Mesothelial cell of epicardium (in vitro differentiated cells): ENCODE results near the gene POLA1. TPM values are rescaled to one million over a fixed set of nuclear protein-coding genes. Genes with fewer than 3 reads are reported as not detected.

Experiments used
- DNase-seq, 2 experiments: peaks; one replicate each; pipeline ENCODE4 v3.0.0; 2021; ENCODE audit warnings: low spot score in 2 of 2; ENCODE audit not compliant: unreplicated experiment in 2 of 2
- H3K27ac Mint-ChIP-seq: 2 replicates; pipeline ENCODE4 v1.8.0; 2021; ENCODE audit warnings: mixed read lengths
- H3K27me3 Mint-ChIP-seq: 2 replicates; pipeline ENCODE4 v1.8.0; 2021; ENCODE audit warnings: low read depth, mixed read lengths
- H3K36me3 Mint-ChIP-seq: 2 replicates; pipeline ENCODE4 v1.8.0; 2021; ENCODE audit warnings: mixed read lengths
- H3K4me1 Mint-ChIP-seq: 2 replicates; pipeline ENCODE4 v1.8.0; 2021; ENCODE audit warnings: mixed read lengths
- H3K4me3 Mint-ChIP-seq: 2 replicates; pipeline ENCODE4 v1.8.0; 2021; ENCODE audit warnings: mild to moderate bottlenecking, moderate library complexity, mixed read lengths
- H3K9me3 Mint-ChIP-seq: 2 replicates; pipeline ENCODE4 v1.8.0; 2021; ENCODE audit warnings: mixed read lengths
- total RNA-seq: library from RNA; stranded (reverse); gene quantifications from 3 replicates; pipeline ENCODE4 v1.2.1, GENCODE V29; 2021
- TF ChIP-seq, protein P1 (sequence below): fragments of 200-600 bp; sonication (generic); IDR thresholded peaks from one replicate; pipeline ENCODE4 v1.5.0; 2021; ENCODE audit warnings: antibody characterized with exemption; ENCODE audit not compliant: unreplicated experiment

POLA1 gene
- total RNA-seq, 1 donor from 2014 or later = 30.4 TPM

DNA sequence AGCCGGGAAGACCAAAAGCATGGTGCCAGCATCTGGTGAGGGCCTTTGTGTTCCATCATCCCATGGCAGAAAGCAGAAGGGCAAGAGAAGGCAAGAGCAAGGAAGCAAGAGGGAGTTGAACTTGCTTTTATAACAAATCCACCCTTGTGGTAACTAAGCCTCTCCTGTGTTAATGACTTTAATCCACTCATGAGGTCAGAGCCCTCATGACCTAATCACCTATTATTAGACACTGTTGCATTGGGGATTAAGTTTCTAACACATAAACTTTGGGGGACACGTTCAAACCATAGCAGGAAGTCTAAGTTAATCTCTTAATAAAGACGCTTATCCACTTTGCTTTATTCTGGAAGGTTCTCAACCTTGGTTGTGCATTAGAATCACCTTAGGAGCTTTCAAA lies 34.1 kb upstream of the POLA1 start:
- Mint-ChIP-seq H3K27me3 (no peaks in the 10 kb centered on the region), H3K4me1 (peaks cover 13% of the 10 kb centered on the region), H3K9me3 (no peaks in the 10 kb centered on the region), H3K27ac (no peak overlapping the region), H3K36me3 (no peaks in the 10 kb centered on the region), H3K4me3 (no peak overlapping the region)
- TF ChIP-seq, protein P1, sequence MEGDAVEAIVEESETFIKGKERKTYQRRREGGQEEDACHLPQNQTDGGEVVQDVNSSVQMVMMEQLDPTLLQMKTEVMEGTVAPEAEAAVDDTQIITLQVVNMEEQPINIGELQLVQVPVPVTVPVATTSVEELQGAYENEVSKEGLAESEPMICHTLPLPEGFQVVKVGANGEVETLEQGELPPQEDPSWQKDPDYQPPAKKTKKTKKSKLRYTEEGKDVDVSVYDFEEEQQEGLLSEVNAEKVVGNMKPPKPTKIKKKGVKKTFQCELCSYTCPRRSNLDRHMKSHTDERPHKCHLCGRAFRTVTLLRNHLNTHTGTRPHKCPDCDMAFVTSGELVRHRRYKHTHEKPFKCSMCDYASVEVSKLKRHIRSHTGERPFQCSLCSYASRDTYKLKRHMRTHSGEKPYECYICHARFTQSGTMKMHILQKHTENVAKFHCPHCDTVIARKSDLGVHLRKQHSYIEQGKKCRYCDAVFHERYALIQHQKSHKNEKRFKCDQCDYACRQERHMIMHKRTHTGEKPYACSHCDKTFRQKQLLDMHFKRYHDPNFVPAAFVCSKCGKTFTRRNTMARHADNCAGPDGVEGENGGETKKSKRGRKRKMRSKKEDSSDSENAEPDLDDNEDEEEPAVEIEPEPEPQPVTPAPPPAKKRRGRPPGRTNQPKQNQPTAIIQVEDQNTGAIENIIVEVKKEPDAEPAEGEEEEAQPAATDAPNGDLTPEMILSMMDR = no peak
- no peak for DNase-seq

DNA sequence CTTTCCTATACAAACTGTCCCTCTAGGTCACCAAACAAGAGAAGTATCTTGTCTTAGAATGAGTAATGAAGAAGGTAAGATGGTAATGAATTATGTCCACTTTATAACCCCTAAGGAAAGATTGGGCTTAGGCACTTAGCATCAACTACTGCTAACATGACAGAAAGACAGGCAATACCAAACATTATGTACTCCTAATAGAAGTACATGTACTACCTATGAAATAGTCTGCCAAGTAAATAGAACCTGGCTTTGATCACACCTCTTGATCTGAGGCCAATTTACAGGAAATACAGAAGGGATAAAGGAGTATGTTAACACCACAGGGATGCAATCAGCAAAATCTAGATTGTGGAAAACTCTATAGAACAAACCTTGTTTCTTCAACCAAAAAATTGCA lies 32.4 kb upstream of the POLA1 start:
- no peak overlapping the region for H3K4me3 Mint-ChIP-seq
- H3K9me3 Mint-ChIP-seq = no peaks in the 10 kb centered on the region
- H3K27me3 Mint-ChIP-seq = no peaks in the 10 kb centered on the region
- no peak for DNase-seq
- no peaks in the 10 kb centered on the region for H3K36me3 Mint-ChIP-seq
- H3K4me1 Mint-ChIP-seq = peaks cover 13% of the 10 kb centered on the region
- no peak overlapping the region for H3K27ac Mint-ChIP-seq
- TF ChIP-seq, protein P1 = no peak

DNA sequence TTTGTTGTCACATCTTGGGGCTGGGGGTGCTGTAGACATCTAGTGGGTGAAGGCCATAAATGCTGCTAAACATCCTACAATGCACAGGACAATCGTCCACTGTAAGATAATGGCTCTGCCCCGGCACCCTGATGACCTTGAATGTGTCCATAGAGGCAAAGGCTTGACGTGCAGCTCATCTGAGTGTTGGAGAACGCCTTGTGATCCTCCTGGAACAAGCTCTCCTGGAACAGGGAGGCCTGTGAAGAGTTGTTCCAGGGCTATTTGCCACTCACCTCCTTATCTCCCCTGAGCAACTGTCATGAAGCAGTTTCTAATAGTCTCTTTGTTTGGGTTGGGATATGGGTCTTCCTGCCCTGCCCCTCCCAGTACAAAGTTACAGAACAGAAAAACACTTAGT lies 31.4 kb upstream of the POLA1 start:
- Mint-ChIP-seq H3K36me3 (no peaks in the 10 kb centered on the region), H3K4me1 (peaks cover 13% of the 10 kb centered on the region), H3K27me3 (no peaks in the 10 kb centered on the region), H3K9me3 (no peaks in the 10 kb centered on the region), H3K27ac (no peak overlapping the region), H3K4me3 (no peak overlapping the region)
- no peak for DNase-seq
- TF ChIP-seq, protein P1 = no peak

DNA sequence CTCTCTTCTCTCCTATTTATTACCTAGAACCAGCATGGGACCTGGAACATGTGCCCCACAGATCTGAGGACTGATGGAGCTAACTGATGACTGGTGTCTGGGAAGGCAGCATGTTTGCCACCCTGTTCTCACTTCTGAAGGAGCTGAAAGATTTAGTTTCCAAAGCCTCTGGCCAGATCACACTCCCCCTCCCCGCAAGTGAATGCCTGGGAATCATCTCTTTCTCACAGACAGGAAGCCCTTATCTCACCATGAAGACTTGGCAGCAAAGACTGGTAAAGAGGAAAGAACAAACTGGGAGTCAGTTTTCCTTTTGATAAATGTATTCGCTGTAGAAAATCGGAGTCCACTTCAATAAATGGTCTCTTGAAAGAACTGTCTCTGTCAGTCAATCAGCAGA lies 25.6 kb upstream of the POLA1 start:
- Mint-ChIP-seq H3K4me1 (peaks cover 4% of the 10 kb centered on the region), H3K4me3 (no peak overlapping the region), H3K27ac (no peak overlapping the region), H3K27me3 (peaks cover 2% of the 10 kb centered on the region), H3K36me3 (no peaks in the 10 kb centered on the region), H3K9me3 (no peaks in the 10 kb centered on the region)
- TF ChIP-seq, protein P1 = no peak
- no peak for DNase-seq

DNA sequence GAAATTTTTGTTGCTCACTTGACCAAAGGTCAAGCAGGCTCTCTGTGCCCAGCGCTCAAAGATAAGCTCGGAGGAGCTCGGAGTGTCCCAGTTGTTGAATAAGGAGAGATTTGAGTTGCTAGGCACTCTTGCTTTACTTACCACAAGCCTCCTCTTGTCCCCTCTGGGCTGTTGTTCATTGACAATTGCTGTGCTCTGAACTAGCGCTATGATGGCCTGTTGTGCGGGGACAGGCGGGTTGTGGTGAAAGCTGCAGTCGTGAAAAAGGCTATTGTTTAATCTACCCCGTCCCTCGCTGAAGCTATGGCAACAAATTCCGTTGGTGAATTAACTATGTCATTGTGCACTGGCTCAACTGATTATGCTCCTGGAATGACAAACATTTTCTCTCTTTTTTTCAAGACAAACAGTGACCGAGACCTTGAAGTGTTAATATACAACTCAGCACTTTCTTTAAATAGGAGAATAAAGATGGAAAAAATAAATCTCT lies 21.0 kb upstream of the POLA1 start:
- DNase-seq = no peak
- no peaks in the 10 kb centered on the region for H3K9me3 Mint-ChIP-seq
- TF ChIP-seq, protein P1 = no peak
- no peak overlapping the region for H3K4me3 Mint-ChIP-seq
- H3K4me1 Mint-ChIP-seq = peaks cover 4% of the 10 kb centered on the region
- no peaks in the 10 kb centered on the region for H3K36me3 Mint-ChIP-seq
- peaks cover 4% of the 10 kb centered on the region for H3K27me3 Mint-ChIP-seq
- H3K27ac Mint-ChIP-seq = no peak overlapping the region

DNA sequence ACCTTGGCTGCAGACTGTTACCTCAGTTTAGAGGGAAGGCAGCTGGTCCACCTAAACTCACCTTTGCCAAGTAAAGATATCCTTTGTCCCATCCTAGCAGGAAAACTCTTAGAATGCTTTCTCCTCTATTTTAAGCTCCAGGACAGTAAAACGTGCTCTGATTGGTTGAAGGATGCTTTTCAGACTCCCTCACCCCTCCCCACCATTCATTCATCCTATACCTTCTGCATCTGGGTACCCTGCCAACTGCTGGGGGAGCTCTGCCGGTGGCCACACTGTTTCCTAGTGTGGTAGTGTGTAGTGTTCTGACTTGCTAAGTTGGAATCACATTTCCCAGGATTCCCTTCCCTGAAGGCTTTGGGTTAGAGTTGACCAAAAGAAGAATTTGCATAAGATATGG lies 20.3 kb upstream of the POLA1 start:
- H3K27ac Mint-ChIP-seq = no peak overlapping the region
- TF ChIP-seq, protein P1 = no peak
- no peak overlapping the region for H3K4me3 Mint-ChIP-seq
- no peaks in the 10 kb centered on the region for H3K9me3 Mint-ChIP-seq
- no peaks in the 10 kb centered on the region for H3K36me3 Mint-ChIP-seq
- no peak for DNase-seq
- peaks cover 2% of the 10 kb centered on the region for H3K27me3 Mint-ChIP-seq
- no peaks in the 10 kb centered on the region for H3K4me1 Mint-ChIP-seq
